Myocyte (in vitro differentiated cells): ENCODE measurements around the gene ANGPTL1. TPM values are rescaled to one million over a fixed set of nuclear protein-coding genes. Genes with fewer than 3 reads are reported as not detected.

Source experiments
- DNase-seq: peaks from one replicate; pipeline ENCODE4 v3.0.0-alpha.2; 2012; ENCODE audit warnings: low read depth
- polyA plus RNA-seq: library from polyadenylated mRNA; unstranded; fragments of >200 nt; gene quantifications from one replicate; pipeline ENCODE4 v1.2.1, GENCODE V29; 2012; ENCODE audit warnings: missing spikeins
- total RNA-seq: library from RNA; depleted of rRNA; stranded (reverse); fragments of >200 nt; gene quantifications from 2 replicates; pipeline ENCODE4 v1.2.3, GENCODE V29; 2014

Gene ANGPTL1, protein sequence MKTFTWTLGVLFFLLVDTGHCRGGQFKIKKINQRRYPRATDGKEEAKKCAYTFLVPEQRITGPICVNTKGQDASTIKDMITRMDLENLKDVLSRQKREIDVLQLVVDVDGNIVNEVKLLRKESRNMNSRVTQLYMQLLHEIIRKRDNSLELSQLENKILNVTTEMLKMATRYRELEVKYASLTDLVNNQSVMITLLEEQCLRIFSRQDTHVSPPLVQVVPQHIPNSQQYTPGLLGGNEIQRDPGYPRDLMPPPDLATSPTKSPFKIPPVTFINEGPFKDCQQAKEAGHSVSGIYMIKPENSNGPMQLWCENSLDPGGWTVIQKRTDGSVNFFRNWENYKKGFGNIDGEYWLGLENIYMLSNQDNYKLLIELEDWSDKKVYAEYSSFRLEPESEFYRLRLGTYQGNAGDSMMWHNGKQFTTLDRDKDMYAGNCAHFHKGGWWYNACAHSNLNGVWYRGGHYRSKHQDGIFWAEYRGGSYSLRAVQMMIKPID
- 2.5 and 7.1 TPM in 2 replicates for total RNA-seq
- 1.9 TPM for polyA plus RNA-seq

DNA sequence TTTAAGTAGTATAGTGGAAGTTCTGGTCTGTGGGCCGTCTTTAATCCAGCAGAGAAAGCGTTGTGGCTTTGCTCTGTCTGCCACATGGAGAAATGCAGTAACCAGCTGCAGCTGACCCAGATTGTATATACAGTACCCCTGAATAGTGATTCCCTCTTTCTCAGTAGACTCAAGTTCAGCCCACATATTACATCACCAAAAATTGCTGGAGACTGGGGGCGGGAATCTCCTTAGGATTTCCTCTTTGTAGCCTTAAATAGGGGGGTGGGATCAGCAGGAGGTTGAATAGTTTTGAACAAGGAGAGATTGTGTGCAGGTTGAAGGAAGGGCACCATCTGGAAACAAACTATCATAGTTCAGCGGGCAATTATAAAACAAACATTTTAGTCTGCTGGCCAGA, at the start of gene ANGPTL1:
Gene ANGPTL1 (minus strand): TSS at position 134 of the 400 bp plus-strand sequence. CDS start 5,301 bp downstream, outside the sequence.
- peak; percentile 24 for DNase-seq

DNA sequence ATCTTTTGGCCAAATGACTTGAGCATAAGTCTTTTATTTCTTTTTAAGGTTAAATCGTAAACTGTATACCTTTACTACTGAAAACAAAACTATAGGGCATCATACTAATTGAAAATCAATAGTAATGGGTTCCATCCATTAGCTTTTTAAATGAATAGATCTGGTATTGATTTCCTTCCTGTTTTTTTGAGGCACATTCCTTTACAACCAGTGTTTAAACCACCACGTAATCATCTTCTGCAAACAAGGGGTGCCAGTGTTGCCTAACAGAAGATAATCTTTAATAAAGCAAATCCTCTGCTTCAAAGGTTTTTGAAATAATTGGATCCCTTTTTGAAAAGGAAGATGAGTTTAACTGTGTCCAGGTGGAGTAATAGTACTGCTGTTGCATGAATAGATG, 48.7 kb upstream of the ANGPTL1 start:
- DNase-seq: no peak

DNA sequence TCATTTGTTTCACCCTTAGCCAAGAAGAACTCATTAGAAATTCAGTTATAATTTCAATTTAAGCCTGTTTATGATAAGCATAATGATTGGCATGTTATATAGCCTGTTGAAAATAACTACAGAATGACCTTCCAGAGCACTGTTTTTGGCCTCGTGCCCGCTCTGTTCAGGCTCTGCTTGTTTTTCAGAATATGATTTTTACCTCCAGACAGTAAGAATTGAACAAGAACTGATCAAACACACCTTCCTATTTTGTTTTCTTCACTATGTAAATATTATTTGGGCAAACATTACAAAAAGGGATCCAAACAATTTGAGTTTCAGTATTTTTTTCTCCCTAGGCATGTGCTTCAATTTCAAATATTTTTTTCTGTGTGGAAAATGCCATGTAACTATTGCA, 48.1 kb upstream of the ANGPTL1 start:
- no peak for DNase-seq

DNA sequence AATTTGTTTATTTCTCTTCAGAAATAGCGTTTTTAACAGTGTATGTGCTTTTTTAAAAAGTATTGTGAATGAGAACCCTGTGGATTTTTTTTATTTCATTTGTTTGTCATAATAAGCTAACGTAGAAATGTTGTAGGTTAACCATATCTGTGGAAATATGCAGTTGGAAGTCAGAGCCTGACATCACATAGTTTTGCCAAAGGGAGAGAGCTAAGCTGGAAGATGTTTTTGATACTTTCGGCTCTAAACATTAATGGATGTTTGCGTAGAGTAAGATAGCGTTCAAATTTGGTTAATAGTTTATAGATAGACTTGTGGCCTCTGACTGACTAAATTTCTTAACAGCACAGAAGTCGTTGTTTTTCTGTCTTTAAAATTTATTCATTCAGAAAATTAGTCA, 47.4 kb upstream of the ANGPTL1 start:
- DNase-seq: no peak

DNA sequence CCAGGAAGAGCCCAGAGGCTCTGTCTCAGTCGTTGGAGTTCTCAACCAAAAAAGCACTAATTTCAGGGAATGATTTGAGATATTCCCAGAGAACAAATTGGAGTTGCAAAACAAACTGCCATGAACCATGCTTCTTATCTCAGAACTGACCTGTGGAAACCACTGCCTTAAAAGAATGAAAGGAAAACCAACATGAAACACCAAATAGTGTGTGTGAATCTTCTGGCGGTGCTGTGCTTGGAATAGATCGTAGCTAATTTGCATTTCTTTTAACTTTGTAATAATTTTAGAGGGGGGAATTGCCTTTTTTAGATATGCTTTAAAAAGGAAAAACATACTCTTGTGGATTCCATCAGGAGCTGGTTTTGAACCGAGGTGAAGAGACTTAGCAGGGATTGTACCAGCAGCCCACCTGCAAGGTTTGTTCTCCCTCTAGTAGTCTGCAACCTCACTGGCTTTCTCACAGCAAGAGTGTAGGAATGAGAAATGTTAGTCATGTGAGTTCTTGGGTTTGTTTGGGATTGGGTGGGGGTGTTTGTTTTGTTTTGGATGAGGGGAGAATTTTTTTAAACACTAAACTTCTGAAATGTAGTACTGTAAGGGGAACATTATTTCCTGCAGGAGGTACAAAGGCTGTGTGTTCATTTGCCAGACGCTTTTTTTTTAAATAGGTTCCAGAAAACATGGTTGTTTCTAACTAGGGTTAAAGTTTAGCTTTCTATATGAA, 45.7 kb upstream of the ANGPTL1 start:
- no peak for DNase-seq

DNA sequence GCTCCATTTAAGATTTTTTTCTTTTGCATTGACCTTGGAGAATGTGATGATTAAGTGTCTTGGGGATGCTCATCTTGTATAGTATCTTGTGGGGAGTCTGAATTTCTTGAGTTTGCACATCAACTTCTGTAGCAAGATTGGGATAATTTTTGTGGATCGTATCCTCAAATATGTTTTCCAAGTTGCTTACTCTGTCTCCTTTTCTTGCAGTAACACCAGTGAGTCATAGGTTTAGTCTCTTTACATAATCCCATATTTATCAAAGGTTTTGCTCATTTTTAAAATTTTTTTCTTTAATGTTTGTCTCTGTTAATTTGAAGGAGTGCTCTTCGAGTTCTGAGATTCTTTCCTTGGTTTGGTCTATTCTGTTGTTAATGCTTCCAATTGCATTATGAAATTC, 41.7 kb upstream of the ANGPTL1 start:
- DNase-seq: no peak

DNA sequence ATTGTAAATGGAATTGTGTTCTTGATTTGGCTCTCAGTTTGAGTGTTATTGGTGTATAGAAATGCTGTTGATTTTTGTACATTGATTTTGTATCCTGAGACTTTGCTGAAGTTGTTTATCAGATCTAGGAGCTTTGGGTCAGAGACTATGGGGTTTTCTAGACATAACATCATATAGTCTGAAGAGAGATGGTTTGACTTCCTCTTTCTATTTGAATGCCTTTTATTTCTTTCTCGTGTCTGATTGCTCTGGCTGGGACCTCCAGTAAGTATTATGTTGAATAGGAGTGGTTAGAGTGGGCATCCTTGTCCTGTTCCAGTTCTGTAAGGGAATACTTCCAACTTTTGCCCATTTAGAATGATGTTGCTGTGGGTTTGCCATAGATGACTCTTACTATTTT, 39.1 kb upstream of the ANGPTL1 start:
- no peak for DNase-seq

DNA sequence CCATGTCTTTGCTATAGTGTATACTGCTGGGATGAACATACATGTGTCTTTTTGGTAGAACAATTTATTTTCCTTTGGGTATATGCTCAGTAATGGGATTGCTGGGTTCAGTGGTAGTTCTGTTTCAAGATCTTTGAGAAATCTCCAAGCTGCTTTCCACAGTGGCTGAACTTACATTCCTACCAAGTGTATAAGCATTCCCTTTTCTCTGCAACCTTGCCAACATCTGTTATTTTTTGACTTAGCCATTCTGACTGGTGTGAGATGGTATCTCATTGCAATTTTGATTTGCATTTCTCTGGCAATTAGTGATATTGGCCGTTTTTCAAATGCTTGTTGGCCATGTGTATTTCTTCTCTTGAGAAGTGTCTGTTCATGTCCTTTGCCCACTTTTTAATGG, 37.5 kb upstream of the ANGPTL1 start:
- DNase-seq: peak; percentile 22

DNA sequence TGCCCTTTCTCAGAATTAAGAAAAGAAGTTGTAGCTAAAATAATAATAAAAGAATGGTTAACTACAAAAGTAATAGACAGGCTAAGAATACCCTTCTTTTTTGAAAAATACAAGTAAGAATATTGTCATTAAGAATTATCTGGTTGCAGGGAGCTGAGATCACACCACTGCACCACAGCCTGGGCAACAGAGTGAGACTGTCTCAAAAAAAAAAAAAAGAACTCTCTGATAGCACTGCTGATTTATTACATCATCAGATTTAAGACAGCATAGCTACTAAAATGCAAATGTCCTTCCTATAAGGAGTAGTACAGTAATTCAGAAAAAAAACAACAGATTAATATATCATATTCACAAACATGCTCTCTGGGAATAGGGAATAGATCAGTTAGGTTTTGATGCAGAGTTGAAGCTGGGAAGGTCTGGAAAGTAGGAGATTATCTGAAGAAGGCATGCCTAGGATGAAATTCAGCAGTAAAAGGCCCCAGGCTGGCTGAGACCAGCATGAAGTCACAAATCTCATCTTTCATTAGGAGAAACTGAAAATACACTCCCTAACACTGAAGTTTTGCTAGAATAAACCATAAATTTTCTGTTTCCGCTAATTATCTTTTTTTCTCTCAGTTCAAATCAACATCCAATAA, 30.7 kb upstream of the ANGPTL1 start:
- DNase-seq: no peak

DNA sequence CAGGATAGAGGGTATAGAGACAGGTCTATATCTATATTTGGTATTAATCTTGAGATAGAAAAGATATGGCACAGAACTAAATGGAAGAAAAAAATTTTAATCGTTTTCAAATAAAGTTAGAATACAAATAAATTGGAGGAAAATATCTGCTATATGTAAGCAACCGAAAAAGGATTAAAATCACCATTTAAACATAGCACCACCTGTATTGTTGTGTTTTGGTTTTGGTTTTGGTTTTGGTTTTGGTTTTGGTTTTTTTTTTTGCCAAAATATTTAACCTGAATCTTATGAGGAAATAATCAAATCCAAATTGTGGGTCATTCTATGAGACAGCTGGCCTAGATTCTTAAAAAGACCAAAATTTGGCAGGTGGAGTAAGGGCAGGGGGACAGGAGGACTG, 28.5 kb upstream of the ANGPTL1 start:
- no peak for DNase-seq

DNA sequence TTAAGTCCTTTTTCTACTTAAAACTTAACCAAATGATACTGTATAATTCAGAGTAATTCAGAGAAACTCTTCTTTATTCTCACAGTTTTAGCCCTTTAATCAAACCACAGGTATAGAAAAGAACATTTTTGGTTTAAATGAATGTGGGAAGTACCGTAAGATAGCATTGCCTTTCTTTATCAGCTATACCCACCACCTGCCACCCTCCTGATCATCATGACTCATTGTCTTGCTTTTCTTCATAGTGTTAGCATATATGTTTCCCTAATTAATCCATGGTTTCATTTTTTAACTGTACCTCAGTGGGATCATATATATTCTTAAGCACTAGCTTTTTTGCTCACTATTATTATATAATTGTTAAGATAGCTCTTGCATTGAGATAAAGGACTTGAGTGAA, 27.5 kb upstream of the ANGPTL1 start:
- no peak for DNase-seq

DNA sequence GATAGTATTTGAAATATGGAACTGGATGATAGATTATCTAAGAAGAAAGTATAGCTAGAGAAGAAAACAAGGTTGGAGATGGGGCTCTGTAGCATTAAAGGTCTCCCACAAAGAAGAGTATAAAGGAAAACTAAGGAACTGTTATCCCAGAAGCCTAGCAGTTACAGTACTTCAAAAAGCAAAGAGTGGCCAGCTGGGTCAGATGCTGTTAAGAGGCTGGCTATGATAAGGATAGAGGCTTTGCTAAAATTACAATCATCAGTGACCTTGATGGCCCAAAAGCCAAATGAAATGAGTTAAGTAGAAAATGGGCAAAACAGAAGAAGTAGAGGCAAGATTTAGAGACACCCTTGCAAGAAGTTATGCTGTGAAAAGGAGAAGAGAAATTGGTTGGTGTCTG, 25.1 kb upstream of the ANGPTL1 start:
- DNase-seq: no peak

DNA sequence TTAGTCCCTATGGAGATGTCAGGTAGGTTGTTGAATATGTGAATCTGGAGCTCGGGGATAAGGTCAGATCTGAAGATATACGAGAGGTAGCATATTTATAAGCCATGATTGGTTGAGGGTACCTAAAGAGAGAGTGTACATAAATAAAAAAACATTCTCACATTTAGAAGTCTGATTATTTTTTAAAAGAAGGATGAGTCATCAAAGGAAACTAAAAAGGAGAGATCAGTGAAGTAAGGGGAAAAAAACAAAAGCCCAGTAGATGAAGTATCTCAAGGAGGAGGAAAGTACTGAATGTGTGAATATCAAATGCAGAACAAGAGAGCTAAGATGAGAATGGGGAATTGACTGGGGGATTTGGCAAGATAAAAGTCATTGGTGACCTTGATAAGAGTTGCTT, 15.7 kb upstream of the ANGPTL1 start:
- no peak for DNase-seq

DNA sequence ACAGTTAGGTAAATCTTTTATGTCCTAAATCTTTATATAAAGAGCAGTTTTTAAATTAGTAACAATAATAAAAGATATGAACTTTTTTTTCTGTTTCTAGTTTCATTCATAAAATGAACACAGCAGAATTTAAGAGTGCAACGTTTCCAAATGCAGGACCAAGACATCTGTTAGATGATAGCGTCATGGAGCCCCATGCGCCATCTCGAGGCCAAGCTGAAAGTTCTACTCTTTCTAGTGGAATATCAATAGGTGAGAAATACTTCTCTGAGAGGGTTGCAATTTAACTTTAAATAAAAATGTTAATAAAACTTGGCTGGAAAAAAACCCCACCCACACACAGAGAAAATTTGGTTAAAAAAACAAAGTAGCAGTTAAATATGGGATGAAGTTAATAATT, 15.0 kb upstream of the ANGPTL1 start:
- no peak for DNase-seq

DNA sequence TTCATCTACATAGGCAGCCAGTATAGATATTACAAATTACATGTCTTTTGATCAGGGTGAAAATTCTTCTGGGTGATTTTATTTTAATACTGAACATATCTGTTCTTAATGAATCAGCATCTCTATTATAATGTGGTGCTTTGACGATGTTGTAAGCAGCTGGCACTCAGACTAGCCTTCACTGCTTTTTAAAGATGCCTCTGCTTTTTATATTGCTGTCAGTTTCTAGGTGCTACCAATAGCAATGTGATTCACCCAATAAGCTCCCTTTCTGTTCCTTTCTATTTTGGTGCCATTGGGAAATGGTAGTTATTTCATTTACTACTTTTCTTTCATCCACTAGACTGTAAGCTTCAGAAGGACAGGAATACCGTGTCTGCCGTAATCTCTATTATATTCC, 11.1 kb upstream of the ANGPTL1 start:
- DNase-seq: no peak

DNA sequence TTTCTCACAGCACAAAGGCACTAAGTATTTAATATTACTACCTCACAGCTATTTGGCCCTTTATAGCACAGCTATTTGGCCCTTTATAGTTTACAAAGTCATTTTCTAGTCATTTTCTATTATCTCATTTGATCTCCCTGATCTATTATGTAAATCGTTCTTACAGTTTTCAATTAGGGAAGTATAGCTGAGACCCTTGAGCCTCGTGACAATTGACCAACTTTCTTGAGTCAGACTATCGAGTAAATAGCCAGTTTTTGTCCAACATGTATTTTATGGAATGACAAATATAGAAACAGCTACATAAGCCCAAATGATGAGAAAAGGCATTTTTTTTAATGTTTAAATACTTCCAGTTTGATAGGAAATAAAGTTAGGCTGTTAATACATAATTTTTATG, 7.0 kb upstream of the ANGPTL1 start:
- DNase-seq: no peak

DNA sequence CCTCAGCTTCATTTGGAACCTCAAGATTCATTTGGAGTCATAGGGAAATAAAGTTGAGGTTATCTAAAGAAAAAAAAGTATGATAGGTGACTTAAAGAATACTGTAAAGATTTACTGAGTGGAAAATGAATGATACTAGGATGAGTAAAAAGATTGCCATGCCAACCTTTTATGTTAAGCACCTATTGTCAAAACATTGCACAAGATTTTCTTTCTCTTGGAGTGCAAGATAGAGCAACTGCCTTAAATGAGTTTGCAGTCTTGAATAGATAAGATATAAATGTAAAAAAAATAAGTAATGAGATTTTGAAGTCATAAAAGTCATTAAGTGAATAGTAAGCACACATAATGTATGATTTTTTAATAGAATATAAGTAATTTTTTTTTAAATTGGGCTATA, 5.1 kb upstream of the ANGPTL1 start:
- DNase-seq: no peak

DNA sequence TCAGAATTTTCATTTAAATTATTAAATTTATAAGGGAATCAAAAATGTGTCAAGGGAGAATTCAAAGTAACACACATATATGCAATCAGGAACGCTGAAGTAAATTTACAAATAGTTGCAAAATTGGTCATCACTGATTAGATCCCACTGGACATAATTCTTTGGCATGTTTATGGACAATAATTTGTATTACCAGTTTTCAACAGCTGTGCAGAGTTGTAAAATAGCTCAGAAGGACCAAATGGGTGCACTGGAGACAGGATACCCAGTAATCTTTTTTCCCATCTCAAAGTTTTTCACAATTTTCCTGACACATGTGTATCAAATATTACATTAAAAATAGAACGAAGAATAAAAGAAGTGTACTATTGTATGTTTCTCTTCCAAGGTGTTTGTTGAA, 4.1 kb upstream of the ANGPTL1 start:
- no peak for DNase-seq

DNA sequence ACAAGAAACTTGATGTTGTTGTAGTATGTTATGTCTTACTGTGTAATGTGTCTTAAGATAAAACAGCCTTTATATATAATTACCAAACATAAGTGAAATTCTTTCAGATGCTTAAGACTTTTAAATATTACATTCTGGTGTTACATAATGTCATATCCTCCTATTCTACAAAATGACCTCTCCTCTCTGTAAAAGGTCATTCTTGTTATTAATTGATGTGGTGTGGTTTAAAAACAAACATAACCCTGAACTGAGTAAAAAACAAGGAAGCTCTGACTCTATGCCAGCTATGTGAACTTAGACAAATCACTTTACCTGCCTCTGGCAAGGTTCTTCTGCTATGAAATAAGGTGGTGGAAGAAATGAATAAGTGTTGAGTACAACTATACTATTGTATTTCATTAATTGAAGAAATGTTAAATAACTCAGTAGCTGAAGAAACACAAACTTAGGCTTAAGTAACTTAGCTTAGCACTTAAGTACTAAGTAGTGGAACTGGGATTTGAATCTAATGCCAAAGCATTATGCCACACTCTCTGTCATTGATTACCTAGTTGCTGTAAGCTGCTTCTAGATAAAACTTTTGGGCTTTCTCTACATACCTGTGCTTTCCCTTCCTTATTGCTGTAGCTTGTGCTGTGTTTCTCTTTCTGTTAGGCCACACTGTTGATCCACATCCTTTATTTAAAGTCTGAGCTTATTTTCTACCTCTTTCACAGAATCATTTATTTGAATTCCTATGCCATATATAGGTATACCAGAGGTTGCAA, 859 bp upstream of the ANGPTL1 start:
- no peak for DNase-seq

DNA sequence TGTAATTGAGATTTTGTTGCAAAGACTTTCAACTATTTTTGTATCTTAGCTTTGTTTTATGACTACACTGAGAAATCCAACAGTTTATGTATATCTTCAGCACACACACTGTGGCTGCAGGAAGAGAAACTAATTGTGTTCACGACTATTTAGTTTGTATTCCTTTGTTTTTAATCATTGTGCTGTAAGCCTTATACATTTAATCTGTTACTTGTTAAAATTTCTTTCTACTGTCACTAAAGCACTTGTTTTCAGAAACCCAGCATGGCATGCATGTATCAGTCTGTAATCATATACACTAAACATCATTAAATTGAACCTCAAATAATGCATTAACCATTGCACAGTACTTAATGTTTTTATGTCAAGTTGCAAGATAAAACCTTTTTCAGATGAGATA, 656 bp downstream of the ANGPTL1 start:
- no peak for DNase-seq

DNA sequence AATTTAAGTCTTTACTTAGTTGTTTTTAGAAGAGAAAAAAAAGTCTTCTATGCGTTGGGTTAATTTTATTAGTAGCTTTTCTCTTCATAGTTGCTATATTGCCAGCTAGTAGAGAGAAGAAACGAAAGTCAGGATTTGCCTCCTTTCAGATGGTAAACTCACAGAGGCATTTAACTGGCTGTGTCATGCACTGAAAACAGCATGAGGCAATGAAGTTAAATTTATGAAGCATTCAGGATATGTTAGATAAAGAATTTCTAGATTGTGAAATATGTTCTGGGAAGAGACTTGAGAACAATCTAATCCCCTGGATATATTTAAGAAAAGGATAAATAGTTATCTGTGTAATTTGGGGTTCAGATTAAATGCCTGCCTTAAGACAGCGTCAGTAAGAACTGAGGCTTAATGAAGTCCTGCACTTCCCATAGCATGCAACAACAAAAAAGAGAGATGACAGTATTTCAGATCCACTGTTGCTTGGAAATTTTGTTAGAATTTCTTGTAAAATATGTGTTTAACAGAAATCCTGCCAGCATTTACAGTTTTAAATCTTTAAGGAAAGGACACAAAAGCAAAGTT, 1.7 kb downstream of the ANGPTL1 start:
- peak; percentile 23 for DNase-seq
